22Rv1 (cell line): Measurements from ENCODE around the gene SFSWAP.
"Not testable (repeated sequence)": the region's sequence is repeated elsewhere in the genome, so short reads cannot be mapped to it uniquely, and the experiment has no call there.

Experiments
- ZFX ChIP-seq: fragments of 450-650 bp; IDR thresholded peaks from 2 replicates; pipeline ENCODE4 v1.6.1; 2017; ENCODE audit warnings: antibody characterized with exemption, borderline replicate concordance
- TF ChIP-seq, protein P1 (sequence below): fragments of 450-650 bp; IDR thresholded peaks from 2 replicates; pipeline ENCODE4 v1.5.1; 2017; ENCODE audit warnings: mild to moderate bottlenecking

DNA sequence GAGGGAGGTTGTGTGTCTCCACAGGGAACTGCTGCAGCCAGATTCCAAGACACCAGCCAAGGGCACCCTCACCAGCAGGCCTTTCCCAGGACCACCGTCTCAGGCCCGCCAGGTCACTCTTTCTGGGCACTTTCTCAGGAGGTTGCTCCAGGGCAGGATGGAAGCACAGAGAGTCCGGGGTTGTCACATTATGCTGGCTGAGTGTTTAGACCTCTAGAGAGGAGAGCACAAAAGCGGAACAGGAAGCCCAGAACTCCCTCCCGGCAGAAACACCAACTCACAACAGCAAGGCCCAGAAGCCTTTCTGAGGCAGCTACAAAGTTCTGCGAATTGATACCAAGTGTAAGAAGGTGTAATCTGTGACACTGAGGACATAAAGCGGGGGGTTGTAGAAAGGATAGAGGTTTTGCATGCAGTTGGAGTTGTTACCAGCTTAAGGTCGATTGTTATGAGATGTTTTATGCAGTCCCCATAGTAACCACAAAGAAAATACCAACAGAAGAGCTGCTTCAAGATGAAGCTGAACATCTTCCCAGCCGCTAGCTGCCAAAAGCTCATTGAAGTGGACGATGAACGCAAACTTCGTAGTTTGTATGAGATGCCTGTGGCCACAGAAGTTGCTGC is 43.8 kb upstream of the SFSWAP start:
- TF ChIP-seq, protein P1, sequence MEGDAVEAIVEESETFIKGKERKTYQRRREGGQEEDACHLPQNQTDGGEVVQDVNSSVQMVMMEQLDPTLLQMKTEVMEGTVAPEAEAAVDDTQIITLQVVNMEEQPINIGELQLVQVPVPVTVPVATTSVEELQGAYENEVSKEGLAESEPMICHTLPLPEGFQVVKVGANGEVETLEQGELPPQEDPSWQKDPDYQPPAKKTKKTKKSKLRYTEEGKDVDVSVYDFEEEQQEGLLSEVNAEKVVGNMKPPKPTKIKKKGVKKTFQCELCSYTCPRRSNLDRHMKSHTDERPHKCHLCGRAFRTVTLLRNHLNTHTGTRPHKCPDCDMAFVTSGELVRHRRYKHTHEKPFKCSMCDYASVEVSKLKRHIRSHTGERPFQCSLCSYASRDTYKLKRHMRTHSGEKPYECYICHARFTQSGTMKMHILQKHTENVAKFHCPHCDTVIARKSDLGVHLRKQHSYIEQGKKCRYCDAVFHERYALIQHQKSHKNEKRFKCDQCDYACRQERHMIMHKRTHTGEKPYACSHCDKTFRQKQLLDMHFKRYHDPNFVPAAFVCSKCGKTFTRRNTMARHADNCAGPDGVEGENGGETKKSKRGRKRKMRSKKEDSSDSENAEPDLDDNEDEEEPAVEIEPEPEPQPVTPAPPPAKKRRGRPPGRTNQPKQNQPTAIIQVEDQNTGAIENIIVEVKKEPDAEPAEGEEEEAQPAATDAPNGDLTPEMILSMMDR, result not testable (repeated sequence)
- not testable (repeated sequence) for TF ChIP-seq ZFX
